ENCODE measurements around the gene TMEM267.

DNA sequence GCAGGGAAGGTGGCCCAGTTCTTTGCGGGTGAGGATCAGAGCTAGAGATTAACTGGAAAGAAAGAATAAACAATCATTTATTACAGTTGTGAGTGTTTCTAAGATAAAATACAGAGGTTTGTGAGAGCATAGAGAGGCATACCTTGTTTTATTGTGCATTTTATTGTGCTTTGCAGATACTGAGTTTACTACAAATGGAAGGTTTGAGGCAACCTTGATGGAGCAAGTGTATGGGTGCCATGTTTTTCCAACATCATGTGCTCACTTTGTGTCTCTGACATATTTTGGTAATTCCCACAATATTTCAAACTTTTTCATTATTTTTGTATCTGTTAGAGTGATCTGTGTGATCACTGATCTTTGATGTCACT, 32.0 kb upstream of the TMEM267 start:
- TF ChIP-seq, protein P1, sequence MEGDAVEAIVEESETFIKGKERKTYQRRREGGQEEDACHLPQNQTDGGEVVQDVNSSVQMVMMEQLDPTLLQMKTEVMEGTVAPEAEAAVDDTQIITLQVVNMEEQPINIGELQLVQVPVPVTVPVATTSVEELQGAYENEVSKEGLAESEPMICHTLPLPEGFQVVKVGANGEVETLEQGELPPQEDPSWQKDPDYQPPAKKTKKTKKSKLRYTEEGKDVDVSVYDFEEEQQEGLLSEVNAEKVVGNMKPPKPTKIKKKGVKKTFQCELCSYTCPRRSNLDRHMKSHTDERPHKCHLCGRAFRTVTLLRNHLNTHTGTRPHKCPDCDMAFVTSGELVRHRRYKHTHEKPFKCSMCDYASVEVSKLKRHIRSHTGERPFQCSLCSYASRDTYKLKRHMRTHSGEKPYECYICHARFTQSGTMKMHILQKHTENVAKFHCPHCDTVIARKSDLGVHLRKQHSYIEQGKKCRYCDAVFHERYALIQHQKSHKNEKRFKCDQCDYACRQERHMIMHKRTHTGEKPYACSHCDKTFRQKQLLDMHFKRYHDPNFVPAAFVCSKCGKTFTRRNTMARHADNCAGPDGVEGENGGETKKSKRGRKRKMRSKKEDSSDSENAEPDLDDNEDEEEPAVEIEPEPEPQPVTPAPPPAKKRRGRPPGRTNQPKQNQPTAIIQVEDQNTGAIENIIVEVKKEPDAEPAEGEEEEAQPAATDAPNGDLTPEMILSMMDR (conservative IDR thresholded peaks at IDR 0.05; ENCODE audit: low read depth in 2 of 2): no peak
- TF ChIP-seq, protein P2, sequence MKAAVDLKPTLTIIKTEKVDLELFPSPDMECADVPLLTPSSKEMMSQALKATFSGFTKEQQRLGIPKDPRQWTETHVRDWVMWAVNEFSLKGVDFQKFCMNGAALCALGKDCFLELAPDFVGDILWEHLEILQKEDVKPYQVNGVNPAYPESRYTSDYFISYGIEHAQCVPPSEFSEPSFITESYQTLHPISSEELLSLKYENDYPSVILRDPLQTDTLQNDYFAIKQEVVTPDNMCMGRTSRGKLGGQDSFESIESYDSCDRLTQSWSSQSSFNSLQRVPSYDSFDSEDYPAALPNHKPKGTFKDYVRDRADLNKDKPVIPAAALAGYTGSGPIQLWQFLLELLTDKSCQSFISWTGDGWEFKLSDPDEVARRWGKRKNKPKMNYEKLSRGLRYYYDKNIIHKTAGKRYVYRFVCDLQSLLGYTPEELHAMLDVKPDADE (IDR thresholded peaks at IDR 0.05): no peak
- TF ChIP-seq EZH2 (IDR thresholded peaks at IDR 0.05; ENCODE audit: low read depth, unreplicated experiment): no peak
- TF ChIP-seq EZH2phosphoT487 (IDR thresholded peaks at IDR 0.05; ENCODE audit: unreplicated experiment): no peak
